ENCODE data around the gene HOXC10. TPM values are rescaled to one million over a fixed set of nuclear protein-coding genes. Genes with fewer than 3 reads are reported as not detected.
A peak's percentile ranks its signal among the peaks of the same experiment; 100 is the strongest.

HOXC10 gene
- total RNA-seq, 1 donor from 2014 or later, result 15.7 TPM

GRCh38 chr12:54019091-54019811 is 34.3 kb downstream of the HOXC10 start:
- TF ChIP-seq, protein P1, sequence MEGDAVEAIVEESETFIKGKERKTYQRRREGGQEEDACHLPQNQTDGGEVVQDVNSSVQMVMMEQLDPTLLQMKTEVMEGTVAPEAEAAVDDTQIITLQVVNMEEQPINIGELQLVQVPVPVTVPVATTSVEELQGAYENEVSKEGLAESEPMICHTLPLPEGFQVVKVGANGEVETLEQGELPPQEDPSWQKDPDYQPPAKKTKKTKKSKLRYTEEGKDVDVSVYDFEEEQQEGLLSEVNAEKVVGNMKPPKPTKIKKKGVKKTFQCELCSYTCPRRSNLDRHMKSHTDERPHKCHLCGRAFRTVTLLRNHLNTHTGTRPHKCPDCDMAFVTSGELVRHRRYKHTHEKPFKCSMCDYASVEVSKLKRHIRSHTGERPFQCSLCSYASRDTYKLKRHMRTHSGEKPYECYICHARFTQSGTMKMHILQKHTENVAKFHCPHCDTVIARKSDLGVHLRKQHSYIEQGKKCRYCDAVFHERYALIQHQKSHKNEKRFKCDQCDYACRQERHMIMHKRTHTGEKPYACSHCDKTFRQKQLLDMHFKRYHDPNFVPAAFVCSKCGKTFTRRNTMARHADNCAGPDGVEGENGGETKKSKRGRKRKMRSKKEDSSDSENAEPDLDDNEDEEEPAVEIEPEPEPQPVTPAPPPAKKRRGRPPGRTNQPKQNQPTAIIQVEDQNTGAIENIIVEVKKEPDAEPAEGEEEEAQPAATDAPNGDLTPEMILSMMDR (conservative IDR thresholded peaks at IDR 0.05; ENCODE audit: low read depth, low read length), result no peak
- H3K4me3 ChIP-seq (ENCODE audit: low read depth, low read length), result peak overlapping the region; percentile 84
- DNase-seq (ENCODE audit: low read depth), result no peak

DNA sequence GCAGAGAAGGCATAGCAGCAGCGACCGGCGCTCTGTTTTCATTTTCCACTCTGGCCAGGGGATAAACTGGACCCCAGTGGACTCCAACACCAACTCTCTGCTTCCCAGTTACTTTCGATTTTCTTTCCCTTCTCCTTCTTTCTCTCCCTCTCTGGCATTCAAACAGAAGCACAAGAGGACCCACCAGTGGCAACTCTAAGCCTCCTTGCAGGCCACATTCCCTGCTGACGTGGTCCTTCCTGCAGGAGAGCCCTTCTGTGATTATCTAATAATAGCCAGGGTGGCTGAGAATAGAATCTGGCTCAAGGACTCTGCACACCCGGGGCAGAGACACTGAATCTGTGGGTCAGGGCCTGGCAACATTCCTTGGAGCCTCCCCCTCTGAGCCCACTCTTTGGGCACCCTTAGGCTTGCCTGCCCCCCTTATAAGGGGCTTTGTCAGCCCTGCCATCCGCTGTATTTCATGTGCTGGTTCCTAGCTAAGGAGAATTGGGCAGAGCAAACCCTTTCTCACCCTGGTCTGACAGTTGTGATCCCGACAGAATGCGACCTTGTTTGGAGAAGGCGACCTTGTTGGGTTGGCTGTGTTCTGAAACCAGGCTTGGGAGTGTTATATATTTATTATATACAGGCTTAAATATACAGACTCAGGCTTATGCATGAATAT is 35.1 kb downstream of the HOXC10 start:
- peak overlapping the region; percentile 84 for H3K4me3 ChIP-seq (ENCODE audit: low read depth, low read length)
- DNase-seq (ENCODE audit: low read depth), result no peak
- TF ChIP-seq, protein P1 (conservative IDR thresholded peaks at IDR 0.05; ENCODE audit: low read depth, low read length), result no peak

GRCh38 chr12:54020591-54021405 is 35.9 kb downstream of the HOXC10 start:
- TF ChIP-seq, protein P1 (conservative IDR thresholded peaks at IDR 0.05; ENCODE audit: low read depth, low read length), result no peak
- peak overlapping the region; percentile 84 for H3K4me3 ChIP-seq (ENCODE audit: low read depth, low read length)
- DNase-seq (ENCODE audit: low read depth), result no peak

DNA sequence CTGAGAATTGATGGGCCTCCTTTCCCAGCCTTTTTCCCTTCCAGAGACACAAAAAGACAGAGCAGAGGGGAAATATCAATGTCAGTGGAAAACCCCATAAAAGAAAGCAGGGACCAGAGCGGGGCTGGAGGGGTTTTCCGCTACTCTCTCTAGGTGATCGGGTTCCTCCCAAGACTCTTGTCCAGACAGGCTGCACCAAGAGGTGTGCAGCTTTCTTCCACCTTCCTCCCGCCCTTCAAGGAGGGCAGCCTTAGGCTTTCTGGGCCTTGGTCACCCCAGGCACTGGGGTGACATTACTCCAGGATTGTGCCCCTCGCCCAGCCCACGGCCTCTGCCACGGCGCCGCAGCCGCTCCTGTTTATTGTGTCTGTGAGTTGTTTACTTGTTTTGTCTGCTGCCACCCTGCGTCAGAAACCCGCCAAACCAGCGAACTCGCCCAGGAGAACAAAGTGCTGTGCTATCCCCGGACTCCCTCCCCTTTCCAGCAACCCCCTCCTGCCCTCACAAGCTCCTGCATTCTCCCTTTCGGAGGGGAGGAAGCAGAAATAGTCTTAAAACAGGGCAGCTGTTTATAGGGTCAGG is 36.6 kb downstream of the HOXC10 start:
- TF ChIP-seq, protein P1 (conservative IDR thresholded peaks at IDR 0.05; ENCODE audit: low read depth, low read length), result peak; percentile 49
- peak overlapping the region; percentile 84 for H3K4me3 ChIP-seq (ENCODE audit: low read depth, low read length)
- DNase-seq (ENCODE audit: low read depth), result no peak

DNA sequence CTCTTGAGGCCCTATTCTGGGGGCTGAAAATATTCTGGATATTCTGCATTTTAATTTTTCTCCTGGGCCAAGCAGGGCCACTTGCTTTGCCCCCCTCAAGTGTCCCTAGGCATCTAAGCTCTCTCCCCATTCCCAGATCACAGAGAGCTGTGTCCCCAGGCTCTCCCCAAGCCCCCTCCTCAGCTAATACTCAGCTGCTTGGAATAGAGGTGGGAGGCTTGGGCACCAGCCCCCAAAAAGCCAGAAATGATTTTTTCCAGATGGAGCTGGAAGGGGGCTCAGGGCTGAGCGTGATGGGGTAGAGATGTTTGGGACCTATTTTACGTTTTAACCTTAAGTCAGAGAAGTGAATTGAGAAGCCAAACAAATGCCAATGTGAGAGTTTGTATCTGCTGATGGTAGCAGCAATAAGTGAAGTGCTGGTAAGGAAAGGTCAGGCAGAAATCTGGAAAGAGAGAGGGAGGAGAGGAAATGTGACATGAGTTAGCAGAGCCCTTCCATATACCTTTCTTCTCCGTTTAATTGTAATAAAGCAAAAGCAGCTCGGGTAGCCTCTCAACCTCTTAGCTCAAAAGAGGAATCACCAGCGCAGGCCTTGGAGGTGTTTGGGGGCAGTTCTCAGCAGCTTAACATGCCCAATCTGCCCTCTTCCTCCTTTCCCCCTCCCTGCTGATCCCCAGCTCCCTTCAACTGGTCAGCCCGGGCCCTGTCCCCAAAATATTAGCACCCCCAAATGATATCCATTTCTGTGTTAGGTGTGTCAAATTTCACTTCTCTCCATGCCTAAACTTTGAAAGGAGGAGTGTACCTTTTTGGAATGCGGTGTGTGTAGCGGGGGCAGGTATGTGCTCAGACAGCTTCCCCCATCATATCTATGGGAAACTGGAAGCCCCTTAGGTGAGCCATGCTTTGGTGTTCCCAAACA is 38.3 kb downstream of the HOXC10 start:
- TF ChIP-seq, protein P1 (conservative IDR thresholded peaks at IDR 0.05; ENCODE audit: low read depth, low read length), result no peak
- peak overlapping the region; percentile 15 for H3K4me3 ChIP-seq (ENCODE audit: low read depth, low read length)
- no peak for DNase-seq (ENCODE audit: low read depth)

DNA sequence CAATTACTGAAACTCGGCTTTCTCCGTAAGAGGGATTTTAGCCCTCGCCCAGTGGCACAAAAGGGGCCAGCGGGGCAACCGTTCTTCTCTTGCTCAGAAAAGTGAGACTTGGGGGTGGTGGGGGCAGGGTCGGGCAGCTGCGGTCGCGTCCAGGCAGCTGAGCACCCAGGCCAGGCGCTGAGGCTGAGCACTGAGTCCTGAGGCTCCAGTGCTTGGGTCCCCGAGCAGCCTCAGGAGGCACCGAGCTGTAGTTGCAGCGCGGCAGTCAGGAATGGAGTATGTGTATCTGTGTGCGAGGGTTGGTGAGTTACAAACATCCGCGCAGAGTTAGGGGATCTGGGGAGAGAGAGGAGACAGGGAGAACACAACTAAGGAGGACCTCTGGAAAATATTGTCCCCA is 39.2 kb downstream of the HOXC10 start:
- TF ChIP-seq, protein P1 (conservative IDR thresholded peaks at IDR 0.05; ENCODE audit: low read depth, low read length), result no peak
- no peak for DNase-seq (ENCODE audit: low read depth)
- H3K4me3 ChIP-seq (ENCODE audit: low read depth, low read length), result peak overlapping the region; percentile 27

Measured in epithelial cell of proximal tubule (primary cell).